Measurements from ENCODE around the gene S100A14.
A peak's percentile ranks its signal among the peaks of the same experiment; 100 is the strongest.

DNA sequence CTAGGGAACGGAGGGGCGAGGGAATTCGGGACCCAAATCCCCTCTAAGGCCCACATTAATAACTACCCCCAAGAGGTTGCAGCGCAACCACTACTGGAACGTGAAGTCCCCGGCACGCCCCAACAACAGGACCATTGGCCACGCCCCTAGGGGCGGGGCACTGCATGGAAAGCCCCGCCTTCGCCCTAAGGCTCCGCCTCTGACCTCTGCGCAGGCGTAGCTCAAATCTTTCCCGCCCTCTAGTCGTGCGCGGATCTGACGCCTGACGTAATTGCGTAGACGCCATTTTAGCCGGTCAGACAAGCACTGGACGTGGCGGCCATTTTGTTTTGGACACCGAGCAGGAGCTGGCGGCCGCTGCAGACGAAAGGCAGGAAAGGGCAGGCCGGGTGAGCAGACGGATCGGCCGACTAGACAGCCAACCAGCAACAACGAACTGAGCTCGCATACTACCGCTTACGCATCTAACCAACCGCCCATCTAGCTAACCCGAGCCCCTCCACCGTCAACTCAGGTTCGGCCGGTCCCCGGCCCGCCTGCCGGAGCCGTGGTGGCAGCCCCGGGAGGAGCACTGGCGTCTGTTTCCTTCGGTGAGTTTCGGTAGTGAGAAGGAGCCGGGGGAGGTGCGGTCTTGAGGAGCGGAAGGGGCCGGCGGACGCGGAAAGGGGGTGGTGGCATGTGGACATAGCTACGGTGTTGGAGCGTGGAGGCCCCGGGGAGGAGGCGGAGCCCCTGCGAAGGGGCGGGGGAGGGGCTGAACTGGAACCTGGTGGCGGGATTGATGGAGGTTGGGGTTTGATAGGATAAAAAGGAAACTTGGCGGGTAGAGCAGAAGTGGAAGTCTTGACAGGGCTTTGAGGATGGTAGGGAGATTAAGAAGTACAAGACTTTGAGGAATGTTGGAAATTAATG lies 17.9 kb upstream of the S100A14 start, which contains the start of gene CHTOP:
- TF ChIP-seq, protein P1, sequence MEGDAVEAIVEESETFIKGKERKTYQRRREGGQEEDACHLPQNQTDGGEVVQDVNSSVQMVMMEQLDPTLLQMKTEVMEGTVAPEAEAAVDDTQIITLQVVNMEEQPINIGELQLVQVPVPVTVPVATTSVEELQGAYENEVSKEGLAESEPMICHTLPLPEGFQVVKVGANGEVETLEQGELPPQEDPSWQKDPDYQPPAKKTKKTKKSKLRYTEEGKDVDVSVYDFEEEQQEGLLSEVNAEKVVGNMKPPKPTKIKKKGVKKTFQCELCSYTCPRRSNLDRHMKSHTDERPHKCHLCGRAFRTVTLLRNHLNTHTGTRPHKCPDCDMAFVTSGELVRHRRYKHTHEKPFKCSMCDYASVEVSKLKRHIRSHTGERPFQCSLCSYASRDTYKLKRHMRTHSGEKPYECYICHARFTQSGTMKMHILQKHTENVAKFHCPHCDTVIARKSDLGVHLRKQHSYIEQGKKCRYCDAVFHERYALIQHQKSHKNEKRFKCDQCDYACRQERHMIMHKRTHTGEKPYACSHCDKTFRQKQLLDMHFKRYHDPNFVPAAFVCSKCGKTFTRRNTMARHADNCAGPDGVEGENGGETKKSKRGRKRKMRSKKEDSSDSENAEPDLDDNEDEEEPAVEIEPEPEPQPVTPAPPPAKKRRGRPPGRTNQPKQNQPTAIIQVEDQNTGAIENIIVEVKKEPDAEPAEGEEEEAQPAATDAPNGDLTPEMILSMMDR (IDR thresholded peaks at IDR 0.05), result no peak
- peak; percentile 98 for TF ChIP-seq NRF1 (IDR thresholded peaks at IDR 0.05; ENCODE audit: low read depth, low read length)
- no peak for TF ChIP-seq USF2 (IDR thresholded peaks at IDR 0.05; ENCODE audit: borderline replicate concordance, low read depth, low read length)
- TF ChIP-seq FOXJ3 (CRISPR knock-in tag; IDR thresholded peaks at IDR 0.05), result no peak
- no peak for TF ChIP-seq SMC3 (IDR thresholded peaks at IDR 0.05; ENCODE audit: low read depth, low read length)
- TF ChIP-seq FOXM1 (IDR thresholded peaks at IDR 0.05; ENCODE audit: low read depth), result no peak
- TF ChIP-seq EZH2phosphoT487 (IDR thresholded peaks at IDR 0.05; ENCODE audit: borderline replicate concordance, low read depth), result no peak
- peak; percentile 97 for TF ChIP-seq TEAD4 (IDR thresholded peaks at IDR 0.05; ENCODE audit: borderline replicate concordance, insufficient read depth)
- 0 out of 2 replicates have a peak, but pooled peaks have one; percentile 14 for TF ChIP-seq PBX3 (IDR thresholded peaks at IDR 0.05)
- no peak for TF ChIP-seq JUND (IDR thresholded peaks at IDR 0.05)
- TF ChIP-seq RAD21 (IDR thresholded peaks at IDR 0.05; ENCODE audit: low read length), result no peak
- TF ChIP-seq REST (IDR thresholded peaks at IDR 0.05; ENCODE audit: low read depth, low read length), result 0 out of 2 replicates have a peak, but pooled peaks have one; percentile 13

Measured in SK-N-SH (cell line).